GM12878 (cell line): Measurements from ENCODE around the gene CLSTN2. TPM values are rescaled to one million over a fixed set of nuclear protein-coding genes. Genes with fewer than 3 reads are reported as not detected.

ENCODE experiments used
- ATAC-seq: fragments of 200-7000 bp; cut with Tn5 transposase; 3 replicates; pipeline ENCODE4 v1.9.1; 2020; ENCODE audit warnings: mild to moderate bottlenecking, moderate library complexity
- BruUV-seq: library from RNA; stranded (reverse); fragments of 400-500 nt; replicated peaks from 2 replicates; lab custom pipeline; 2021; lab: Mats Ljungman, UMichigan
- CTCF ChIA-PET: fragments of 300-600 bp; sonication (Branson Sonifier 250); formaldehyde crosslinking; extraction: SDS; loops from one replicate; lab custom pipeline; 2021; ENCODE audit warnings: inconsistent platforms; lab: Yijun Ruan, JAX
- POLR2A ChIA-PET: fragments of 350-600 bp; formaldehyde crosslinking; extraction: SDS; loops from one replicate; lab custom pipeline; 2021; ENCODE audit warnings: inconsistent platforms; lab: Charles Lee
- RAD21 ChIA-PET: fragments of 300-600 bp; sonication (Branson Sonifier 250); formaldehyde crosslinking; loops from one replicate; lab custom pipeline; 2023; ENCODE audit warnings: antibody characterized with exemption; ENCODE audit not compliant: unreplicated experiment; lab: Charles Lee
- SMC1A ChIA-PET: fragments of 300-600 bp; sonication (Branson Sonifier 250); formaldehyde crosslinking; loops from one replicate; lab custom pipeline; 2023; ENCODE audit not compliant: unreplicated experiment, uncharacterized antibody; lab: Charles Lee
- DNase-seq: peaks from one replicate; pipeline ENCODE4 v3.0.0-alpha.2; 2011; ENCODE audit warnings: low read depth, low spot score
- FAIRE-seq: peaks from 3 replicates; lab custom pipeline; 2011; peaks lifted over from hg19 to GRCh38; lab: Jason Lieb, UNC
- H2AFZ ChIP-seq: 2 replicates; pipeline ENCODE4 v1.6.0; 2011; ENCODE audit warnings: low read depth, low read length, control low read depth; ENCODE audit not compliant: control insufficient read depth
- H3K27ac ChIP-seq: 2 replicates; pipeline ENCODE4 v1.5.1; 2011; ENCODE audit warnings: control low read depth; ENCODE audit not compliant: control insufficient read depth, insufficient read depth
- H3K27me3 ChIP-seq, 2 experiments: replicated peaks in 1 of 2; 2 replicates each; pipeline versions ENCODE4 v1.6.0 to v1.6.1; 2011; ENCODE audit warnings: low read length in 1 of 2; ENCODE audit not compliant: control insufficient read depth in 2 of 2, insufficient read depth in 2 of 2
- H3K36me3 ChIP-seq, 2 experiments: 2 replicates each; pipeline ENCODE4 v1.5.1; 2011; ENCODE audit warnings: low read length in 1 of 2; ENCODE audit not compliant: control insufficient read depth in 2 of 2, insufficient read depth in 2 of 2
- H3K4me1 ChIP-seq: 2 replicates; pipeline ENCODE4 v1.6.1; 2011; ENCODE audit warnings: mild to moderate bottlenecking, low read length, moderate library complexity, mixed read lengths; ENCODE audit not compliant: control insufficient read depth, insufficient read depth
- H3K4me2 ChIP-seq: 2 replicates; pipeline ENCODE4 v1.6.0; 2011; ENCODE audit warnings: control low read depth; ENCODE audit not compliant: control insufficient read depth, insufficient read depth
- H3K4me3 ChIP-seq: fragments of 200-600 bp; sonication (generic); 2 replicates; pipeline ENCODE4 v1.5.1; 2016
- H3K79me2 ChIP-seq: 2 replicates; pipeline ENCODE4 v1.6.0; 2011; ENCODE audit warnings: low read length; ENCODE audit not compliant: control insufficient read depth, insufficient read depth
- H3K9ac ChIP-seq: 2 replicates; pipeline ENCODE4 v1.8.0; 2011; ENCODE audit warnings: low read length, control low read depth, mixed read lengths; ENCODE audit not compliant: control insufficient read depth, insufficient read depth
- H3K9me3 ChIP-seq: replicated peaks from 3 replicates; pipeline ENCODE4 v1.5.1; 2011; ENCODE audit warnings: mild to moderate bottlenecking, low read length; ENCODE audit not compliant: control insufficient read depth, insufficient read depth
- H4K20me1 ChIP-seq: 2 replicates; pipeline ENCODE4 v1.6.0; 2011; ENCODE audit not compliant: control insufficient read depth, insufficient read depth
- GATAD2B ChIP-seq: fragments of 450-650 bp; conservative IDR thresholded peaks from 2 replicates; pipeline ENCODE4 v1.6.1; 2017; ENCODE audit warnings: low read depth, mild to moderate bottlenecking, moderate library complexity
- MXI1 ChIP-seq: fragments of 150-350 bp; IDR thresholded peaks from 2 replicates; pipeline ENCODE4 v1.6.1; 2011; ENCODE audit warnings: low read depth, mild to moderate bottlenecking, inconsistent platforms, low read length, improper control_type of control experiment
- MYC ChIP-seq: IDR thresholded peaks from 2 replicates; pipeline ENCODE4 v1.6.1; 2011; ENCODE audit warnings: mild to moderate bottlenecking, low read length, moderate library complexity, inconsistent platforms; ENCODE audit not compliant: insufficient read depth, insufficient replicate concordance, insufficient read length, severe bottlenecking
- STAT3 ChIP-seq: IDR thresholded peaks from 2 replicates; pipeline ENCODE4 v1.6.1; 2011; ENCODE audit warnings: low read depth, low read length, improper control_type of control experiment
- ZBTB11 ChIP-seq: fragments of 450-650 bp; formaldehyde crosslinking; IDR thresholded peaks from 2 replicates; pipeline ENCODE4 v1.5.0; 2022; ENCODE audit warnings: mild to moderate bottlenecking, missing genetic modification characterization
- ZNF24 ChIP-seq: fragments of 450-650 bp; IDR thresholded peaks from 2 replicates; pipeline ENCODE4 v1.6.1; 2017; ENCODE audit warnings: antibody characterized with exemption, mild to moderate bottlenecking
- WGBS: methylation state at CpG from one replicate; pipeline ENCODE4 v1.1.6; 2016; ENCODE audit warnings: low lambda C conversion rate; ENCODE audit not compliant: insufficient replicate concordance, insufficient coverage; ENCODE audit errors: missing lambda C conversion rate; 5-methylcytosine and 5-hydroxymethylcytosine counted together
- in situ Hi-C: fragments of 300-500 bp; cut with MboI; formaldehyde crosslinking; loops from 9 replicates; pipeline ENCODE4 v1.14.3; 2018; ENCODE audit warnings: mixed read lengths
- intact Hi-C: fragments of 100-400 bp; cut with micrococcal nuclease; formaldehyde crosslinking; loops from one replicate; pipeline ENCODE4 v1.14.2; 2022; ENCODE audit not compliant: unreplicated experiment
- polyA plus RNA-seq, 11 experiments: library from polyadenylated mRNA; depleted of rRNA in 4 of 11; unstranded in 6 of 11; stranded (reverse) in 5 of 11; fragments of >200 nt; fragmentation: Nextera tagmentation in 4 of 11; fragmentation: Illumina TruSeq in 1 of 11; extraction: Ambion mirVana in 4 of 11; extraction: Trizol in 1 of 11; gene quantifications; 1 replicate in 1 of 11; 2 replicates in 10 of 11; pipeline versions ENCODE4 v1.2.1 to v1.2.3, GENCODE V29; 2011 to 2016; ENCODE audit warnings: inconsistent platforms in 2 of 11, missing spikeins in 2 of 11, low read depth in 1 of 11
- total RNA-seq, 4 experiments: library from RNA; depleted of rRNA in 3 of 4; stranded (reverse); fragments of >200 nt in 3 of 4; fragmentation: Illumina TruSeq in 1 of 4; extraction: Trizol in 1 of 4; gene quantifications; 2 replicates each; pipeline versions ENCODE4 v1.2.1 to v1.2.3, GENCODE V29; 2013 to 2021
- TF ChIP-seq, protein P1 (sequence below): fragments of 450-650 bp; IDR thresholded peaks from 2 replicates; pipeline ENCODE4 v1.6.1; 2017; ENCODE audit warnings: mild to moderate bottlenecking, moderate library complexity

CLSTN2 gene
- total and polyA plus RNA-seq, 10 of the 15 experiments (the other 5 are each of a cell fraction or from before 2014, with no cell fraction given), result under 0.01 to 0.10 (median under 0.01) TPM; not detected in 5

DNA sequence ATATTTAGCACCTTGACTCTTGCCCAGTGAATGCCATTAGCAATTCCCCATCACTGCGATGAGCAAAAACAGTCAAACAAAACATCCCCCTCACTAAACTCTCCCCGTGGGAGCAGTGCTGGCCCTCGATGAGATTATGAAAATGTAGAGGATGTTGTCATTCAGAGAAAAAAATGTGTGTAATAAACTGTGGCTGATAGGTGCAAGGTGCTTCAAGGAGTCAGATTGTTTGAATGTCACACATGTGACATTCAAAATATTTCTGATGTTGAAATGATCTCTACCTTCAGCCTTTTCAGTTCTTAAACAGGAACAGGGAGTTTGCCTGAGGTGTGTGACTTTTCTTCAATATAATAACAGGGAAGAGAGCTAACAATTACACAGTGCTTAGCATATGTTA lies 461.1 kb downstream of the CLSTN2 start:
- Histone ChIP-seq H3K4me1 (no peaks in the 10 kb centered on the region), H3K27ac (no peak overlapping the region), H3K36me3 (no peaks in the 10 kb centered on the region), H3K9ac (no peak overlapping the region), H3K27me3 (no peaks in the 10 kb centered on the region)
- ChIA-PET RAD21 (no interaction called here), SMC1A (no interaction called here), CTCF (no interaction called here)
- BruUV-seq, result no TSS peak
- in situ Hi-C loops, result no loop called here
- TF ChIP-seq MYC, result no peak
- TF ChIP-seq, protein P1, sequence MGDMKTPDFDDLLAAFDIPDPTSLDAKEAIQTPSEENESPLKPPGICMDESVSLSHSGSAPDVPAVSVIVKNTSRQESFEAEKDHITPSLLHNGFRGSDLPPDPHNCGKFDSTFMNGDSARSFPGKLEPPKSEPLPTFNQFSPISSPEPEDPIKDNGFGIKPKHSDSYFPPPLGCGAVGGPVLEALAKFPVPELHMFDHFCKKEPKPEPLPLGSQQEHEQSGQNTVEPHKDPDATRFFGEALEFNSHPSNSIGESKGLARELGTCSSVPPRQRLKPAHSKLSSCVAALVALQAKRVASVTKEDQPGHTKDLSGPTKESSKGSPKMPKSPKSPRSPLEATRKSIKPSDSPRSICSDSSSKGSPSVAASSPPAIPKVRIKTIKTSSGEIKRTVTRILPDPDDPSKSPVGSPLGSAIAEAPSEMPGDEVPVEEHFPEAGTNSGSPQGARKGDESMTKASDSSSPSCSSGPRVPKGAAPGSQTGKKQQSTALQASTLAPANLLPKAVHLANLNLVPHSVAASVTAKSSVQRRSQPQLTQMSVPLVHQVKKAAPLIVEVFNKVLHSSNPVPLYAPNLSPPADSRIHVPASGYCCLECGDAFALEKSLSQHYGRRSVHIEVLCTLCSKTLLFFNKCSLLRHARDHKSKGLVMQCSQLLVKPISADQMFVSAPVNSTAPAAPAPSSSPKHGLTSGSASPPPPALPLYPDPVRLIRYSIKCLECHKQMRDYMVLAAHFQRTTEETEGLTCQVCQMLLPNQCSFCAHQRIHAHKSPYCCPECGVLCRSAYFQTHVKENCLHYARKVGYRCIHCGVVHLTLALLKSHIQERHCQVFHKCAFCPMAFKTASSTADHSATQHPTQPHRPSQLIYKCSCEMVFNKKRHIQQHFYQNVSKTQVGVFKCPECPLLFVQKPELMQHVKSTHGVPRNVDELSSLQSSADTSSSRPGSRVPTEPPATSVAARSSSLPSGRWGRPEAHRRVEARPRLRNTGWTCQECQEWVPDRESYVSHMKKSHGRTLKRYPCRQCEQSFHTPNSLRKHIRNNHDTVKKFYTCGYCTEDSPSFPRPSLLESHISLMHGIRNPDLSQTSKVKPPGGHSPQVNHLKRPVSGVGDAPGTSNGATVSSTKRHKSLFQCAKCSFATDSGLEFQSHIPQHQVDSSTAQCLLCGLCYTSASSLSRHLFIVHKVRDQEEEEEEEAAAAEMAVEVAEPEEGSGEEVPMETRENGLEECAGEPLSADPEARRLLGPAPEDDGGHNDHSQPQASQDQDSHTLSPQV, result no peak
- no peak for TF ChIP-seq MXI1
- TF ChIP-seq ZNF24, result no peak
- TF ChIP-seq GATAD2B, result no peak
- TF ChIP-seq ZBTB11 (CRISPR knock-in tag), result no peak
- no peak for TF ChIP-seq STAT3
- TF ChIP-seq, all 136 proteins: peak for 0
- H2AFZ ChIP-seq, result no peak overlapping the region
- intact Hi-C loops, result no loop called here
- H4K20me1 ChIP-seq, result no peaks in the 10 kb centered on the region
- WGBS, result 37% methylated on average over 3 of the region's 3 CpGs
- ATAC-seq, result no peak
- FAIRE-seq, result no peak
- no peak overlapping the region for H3K4me2 ChIP-seq
- no peak for DNase-seq
- H3K79me2 ChIP-seq, result no peaks in the 10 kb centered on the region
- no peak overlapping the region for H3K4me3 ChIP-seq
- no peaks in the 10 kb centered on the region for H3K9me3 ChIP-seq
- POLR2A ChIA-PET, result no interaction called here
